ENCODE results near the gene SNX10.

DNA sequence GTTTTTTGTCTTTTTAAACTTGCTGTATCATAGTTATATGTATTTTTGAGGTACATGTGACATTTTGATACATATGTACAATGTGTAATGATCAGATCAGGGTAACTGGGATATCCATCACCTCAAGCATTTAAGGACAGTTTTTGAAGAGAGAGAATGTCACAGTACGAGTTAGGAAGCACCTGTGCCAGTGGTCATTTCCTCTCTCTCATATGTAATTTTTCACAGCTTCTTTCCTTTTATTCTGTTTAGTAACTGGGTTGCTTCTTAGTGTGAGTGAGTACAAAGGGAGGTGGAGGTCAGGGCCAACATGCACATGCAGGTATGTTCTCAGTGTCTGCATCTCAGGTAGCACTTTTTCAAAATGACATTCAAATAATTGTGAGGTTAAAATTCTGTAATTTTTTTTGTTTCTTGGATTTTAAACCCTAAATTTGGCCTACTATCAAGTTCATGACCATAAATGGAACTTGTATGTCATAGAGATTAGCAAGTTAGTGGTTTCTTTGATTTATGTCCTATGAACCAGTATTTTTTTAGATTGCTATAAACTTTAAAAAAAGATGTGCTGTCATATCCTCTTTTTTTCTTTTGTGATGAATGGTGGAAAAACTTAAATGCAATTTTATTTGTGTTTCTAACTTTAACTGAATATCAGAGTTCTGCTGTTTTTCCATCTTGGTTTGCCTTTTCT lies 42.7 kb downstream of the SNX10 start:
- TF ChIP-seq TCF12 (IDR thresholded peaks at IDR 0.05; ENCODE audit: low read depth): no peak
- no peak for TF ChIP-seq YY1 (IDR thresholded peaks at IDR 0.05; ENCODE audit: low read depth)

All from Ishikawa (cell line).